GM19463 (cell line): ENCODE results near the gene VAV2.

ENCODE experiments used
- ATAC-seq: cut with Tn5 transposase; IDR thresholded peaks from one replicate; pipeline ENCODE4 v1.9.1; 2021; ENCODE audit warnings: mild to moderate bottlenecking, moderate library complexity; ENCODE audit not compliant: unreplicated experiment

The VAV2 gene

DNA sequence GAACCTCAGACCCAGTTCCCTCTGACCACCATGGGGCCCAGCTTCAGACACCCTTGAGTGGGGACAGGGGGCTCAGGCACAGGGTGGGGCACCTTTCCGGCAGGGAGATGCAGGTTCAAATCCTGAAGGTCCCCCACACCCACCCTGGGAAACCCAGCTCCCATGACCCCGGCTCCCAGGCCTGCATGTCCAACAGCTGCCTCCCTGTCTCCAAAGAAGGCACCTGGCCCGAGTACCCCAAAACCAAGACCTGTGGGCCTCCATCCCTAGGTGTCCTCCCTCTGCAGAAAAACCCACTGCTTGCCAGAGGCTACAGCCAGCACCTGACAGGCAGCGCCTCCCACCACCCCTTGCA lies 38.5 kb downstream of the VAV2 start:
- no peak for ATAC-seq

DNA sequence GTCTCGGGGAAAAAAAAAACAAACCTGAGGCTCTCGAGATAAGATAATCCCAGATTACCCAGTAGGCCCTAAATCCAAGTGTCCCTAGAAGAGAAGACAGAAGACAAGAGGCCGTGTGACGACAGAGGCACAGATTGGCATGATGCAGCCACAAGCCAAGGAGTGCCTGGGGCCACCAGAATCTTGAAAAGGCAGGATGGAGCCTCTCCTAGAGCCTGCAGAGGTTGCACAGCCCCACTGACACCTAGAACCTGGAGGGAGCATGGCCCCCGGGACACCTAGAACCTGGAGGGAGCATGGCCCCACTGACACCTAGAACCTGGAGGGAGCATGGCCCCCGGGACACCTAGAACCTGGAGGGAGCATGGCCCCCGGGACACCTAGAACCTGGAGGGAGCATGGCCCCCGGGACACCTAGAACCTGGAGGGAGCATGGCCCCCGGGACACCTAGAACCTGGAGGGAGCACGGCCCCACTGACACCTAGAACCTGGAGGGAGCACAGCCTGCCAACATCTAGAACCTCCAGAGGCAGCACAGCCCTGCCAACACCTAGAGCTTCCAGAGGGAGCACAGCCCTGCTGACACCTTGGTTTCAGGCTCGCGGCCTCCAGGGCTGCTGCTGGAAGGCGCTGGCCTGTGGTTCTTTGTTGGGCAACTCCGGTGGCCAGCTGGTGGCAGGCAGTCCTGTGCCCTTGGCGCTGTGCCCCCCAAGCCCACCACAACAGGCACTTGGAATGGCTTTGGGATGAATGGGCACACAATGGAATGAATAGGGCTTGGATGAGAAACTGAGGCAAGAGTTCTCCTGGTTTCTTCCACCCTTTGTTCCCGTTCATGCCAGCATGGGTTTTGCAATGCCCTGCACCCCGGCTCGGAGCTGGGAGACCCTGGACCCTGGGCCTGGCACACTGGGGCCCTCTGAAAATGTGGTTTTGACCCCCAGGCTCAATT lies 39.2 kb downstream of the VAV2 start:
- ATAC-seq: no peak

DNA sequence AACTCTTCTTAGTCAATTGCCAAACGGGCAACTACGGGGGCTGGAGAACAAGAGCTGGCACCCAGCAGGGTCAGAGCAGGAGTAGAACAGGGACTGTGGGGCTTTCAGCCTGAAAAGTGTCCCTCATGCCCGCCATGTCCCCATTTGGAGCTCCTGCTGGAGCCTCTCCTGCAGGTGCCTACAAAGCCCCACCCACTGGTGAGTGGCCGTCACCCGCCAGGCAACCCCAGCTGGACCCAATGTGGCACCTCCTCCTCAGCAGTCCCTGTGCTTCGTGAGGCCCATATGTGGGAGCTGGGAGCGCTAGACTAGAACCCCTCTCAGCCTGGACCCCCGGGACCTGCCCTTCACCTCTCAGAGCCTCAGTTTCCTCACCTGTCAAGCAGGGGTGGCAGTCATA lies 40.9 kb downstream of the VAV2 start:
- ATAC-seq: no peak

DNA sequence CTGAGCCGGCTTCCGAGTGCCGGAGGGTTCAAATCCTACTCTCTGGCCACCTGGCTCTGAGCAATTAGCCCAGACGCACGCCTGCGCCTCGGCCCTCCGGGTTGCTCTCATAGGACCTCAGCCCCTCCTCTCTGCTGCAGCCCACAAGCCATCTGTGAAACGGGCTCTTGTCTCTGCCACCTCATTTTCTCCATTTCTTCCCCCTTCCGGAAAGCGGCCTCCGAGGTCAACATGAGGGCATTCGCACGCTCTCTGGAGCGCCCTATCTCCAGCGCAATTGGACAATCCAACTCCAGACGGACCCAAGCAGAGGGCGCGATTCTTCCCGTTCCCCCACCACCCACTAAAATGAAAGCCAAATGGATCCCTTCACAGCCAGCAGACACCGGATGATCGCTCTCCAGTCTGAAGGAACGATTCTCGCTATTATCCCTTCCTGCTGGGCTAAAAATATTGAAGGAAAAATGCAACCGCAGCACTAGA lies 41.5 kb downstream of the VAV2 start:
- ATAC-seq: no peak

DNA sequence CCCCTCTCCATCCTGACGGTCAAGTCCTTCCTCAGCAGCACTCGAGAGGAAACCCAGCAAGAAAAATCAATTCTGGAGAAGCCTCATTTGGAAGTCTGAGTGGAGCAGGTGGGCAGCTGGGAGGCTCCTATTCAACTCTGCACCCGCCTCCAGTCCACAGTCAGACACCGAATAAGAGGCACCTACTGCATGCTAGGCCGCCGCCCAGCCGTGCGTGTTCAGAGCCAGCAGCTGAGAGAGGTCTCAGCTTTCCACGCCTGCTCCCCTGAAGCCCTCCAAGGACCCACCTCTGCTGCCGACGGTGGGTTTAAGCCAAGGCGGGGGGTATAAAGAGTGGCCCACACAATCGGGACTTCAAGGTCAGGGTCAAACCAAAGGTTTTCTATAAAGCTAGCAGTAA lies 41.9 kb downstream of the VAV2 start:
- ATAC-seq: no peak

DNA sequence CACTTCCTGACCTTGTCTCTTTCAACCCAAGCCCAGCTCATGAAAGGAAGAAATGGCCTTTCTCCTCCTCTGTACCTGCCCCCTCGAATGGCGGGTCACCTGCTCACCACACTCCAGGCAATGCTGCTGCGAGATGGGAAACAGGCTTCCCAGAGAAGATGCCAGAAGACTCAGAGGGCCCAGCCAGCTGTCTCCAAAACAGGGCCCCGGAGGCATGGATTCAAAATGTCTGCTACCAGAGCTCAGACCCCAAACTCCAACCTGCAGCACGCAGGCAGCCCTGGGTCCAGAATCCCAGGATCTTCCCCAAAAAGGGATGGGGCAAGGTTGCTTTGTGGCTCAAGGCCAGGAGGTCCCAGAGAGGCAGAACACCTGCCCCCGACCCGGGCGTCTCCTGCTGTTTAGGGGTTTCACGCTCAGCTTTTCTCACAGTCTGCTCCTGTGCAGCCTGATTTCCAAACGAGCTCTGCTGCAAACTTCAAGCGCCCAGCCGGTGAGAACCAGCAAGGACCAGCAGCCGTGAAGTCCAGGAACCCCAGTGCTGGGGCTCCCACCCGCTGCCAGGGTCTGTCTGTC lies 42.5 kb downstream of the VAV2 start:
- ATAC-seq: no peak

DNA sequence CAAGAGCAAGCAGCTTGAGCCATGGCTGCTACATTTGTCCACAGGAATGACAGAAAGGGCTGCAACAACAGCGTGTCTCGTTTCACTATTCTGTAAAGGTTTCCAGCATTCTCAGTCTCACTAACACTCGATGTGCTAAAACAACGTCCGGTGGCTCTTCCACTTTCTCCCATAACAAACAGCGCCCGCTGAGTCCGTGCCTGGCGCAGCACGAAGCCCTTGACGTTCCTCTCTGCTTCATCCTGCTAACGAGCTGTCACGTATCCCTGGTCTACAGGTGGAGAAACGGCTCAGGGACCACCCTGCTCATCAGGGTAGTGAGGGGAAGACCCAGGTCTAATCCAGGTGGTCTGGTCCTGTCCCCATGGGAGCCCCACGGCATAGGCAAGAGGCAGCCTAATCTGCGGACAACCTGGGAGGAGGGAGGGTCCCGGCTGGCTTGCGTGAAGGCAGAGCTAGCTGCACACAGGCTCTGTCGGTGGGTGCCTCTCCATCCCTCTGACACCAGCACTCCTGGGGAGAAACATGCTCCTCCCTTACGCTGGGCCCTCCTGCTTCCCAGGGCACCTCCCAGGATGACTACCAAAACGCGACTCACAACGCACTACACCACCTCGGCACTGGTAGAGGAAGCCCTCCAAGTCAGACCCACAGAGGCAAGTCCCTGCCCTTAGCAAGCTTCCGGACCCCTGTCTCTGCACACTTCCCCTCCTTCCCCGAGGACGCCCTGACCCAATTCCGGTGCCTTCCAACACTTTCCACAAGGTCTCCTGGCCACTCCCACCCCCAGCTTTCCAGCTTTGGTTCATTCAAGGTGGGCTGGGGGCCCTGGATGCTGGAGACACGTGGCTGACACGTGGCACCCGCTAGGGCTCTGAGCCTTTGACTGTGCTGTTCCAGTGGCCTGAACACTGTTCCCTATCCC lies 43.3 kb downstream of the VAV2 start:
- no peak for ATAC-seq

DNA sequence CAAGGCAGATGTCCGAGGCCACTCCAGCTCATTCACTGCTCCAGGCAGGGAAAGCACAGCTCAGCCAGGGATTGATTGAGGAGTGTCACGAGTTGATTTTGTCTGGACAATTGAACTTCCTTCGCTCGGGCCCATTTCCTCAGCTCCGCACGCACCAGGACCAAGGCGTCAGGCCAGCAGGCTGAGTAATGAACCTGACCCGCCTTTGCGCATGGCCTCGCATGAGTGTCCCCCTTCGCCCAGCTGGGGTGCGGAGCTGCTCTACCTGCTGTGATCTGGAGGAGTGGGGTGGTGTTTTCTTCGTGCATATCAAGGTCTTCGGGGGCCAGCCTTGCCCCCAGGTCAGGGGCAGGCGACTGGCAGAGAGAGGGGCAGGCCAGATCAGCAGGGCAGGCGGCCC lies 44.0 kb downstream of the VAV2 start:
- ATAC-seq: no peak

DNA sequence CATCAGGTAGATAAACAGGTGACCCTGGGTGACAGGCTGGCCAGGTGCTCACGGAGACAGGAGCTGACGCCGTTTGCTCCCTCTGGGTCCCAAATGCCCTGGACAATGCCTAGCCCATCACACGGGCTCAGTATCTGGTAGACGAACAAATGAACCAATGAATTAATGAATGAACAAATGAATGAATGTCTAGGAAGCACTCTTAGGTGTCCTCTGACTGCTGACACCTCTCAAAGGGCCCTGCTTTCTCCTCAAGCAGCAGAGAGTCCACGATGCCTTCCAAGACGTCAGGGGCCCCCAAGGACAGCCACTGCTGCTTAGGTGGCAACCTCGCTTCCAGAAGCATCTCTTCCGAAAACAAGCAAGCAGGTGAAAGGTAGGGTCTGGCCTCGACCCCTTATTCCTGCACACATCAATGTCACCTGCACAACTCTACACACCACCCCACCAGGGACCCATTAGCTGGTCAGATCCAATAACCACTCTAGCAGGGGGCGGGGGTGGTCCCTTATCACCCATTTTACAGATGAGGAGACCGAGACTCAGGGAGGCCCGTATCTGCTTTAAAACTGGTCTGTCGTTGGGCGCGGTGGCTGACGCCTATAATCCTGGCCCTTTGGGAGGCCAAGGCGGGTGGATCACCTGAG lies 45.2 kb downstream of the VAV2 start:
- no peak for ATAC-seq

DNA sequence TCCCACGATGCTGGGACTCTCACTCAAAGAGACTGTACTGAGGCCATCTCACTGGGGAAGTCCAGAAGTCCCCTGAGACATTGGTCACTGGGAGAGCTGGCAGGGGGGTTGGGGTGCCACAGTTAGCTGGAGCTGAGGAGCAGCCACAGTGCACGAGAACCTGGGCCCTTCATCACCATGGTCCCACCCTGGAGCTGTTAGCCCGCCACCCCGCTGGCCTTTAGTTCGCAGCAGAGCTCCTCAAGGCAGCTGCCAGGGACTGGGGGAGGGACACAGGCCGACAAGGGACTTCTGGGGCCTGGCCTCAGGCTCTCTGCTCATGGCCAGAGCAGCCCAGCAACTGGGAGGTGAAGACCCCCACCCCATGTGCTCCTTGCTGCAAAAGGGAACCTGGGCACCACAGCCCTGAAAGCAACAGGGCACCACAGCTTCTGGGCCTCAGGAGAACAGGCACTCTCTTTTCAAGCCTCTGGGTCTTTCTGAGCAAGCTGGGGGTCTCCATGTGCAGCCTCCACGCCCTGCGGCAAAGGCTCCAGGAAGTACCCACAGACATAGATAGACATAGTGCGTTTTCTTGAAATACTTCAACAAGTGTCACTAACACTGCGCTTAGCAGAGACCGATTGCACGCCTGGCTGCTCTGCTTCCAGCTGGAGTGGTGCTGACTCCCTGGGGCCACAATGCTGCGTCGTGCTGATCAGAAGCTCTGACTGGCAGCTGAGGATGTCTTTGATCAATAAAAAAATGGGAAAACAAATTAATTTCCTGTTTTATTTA lies 46.0 kb downstream of the VAV2 start:
- ATAC-seq: peak; percentile 45

DNA sequence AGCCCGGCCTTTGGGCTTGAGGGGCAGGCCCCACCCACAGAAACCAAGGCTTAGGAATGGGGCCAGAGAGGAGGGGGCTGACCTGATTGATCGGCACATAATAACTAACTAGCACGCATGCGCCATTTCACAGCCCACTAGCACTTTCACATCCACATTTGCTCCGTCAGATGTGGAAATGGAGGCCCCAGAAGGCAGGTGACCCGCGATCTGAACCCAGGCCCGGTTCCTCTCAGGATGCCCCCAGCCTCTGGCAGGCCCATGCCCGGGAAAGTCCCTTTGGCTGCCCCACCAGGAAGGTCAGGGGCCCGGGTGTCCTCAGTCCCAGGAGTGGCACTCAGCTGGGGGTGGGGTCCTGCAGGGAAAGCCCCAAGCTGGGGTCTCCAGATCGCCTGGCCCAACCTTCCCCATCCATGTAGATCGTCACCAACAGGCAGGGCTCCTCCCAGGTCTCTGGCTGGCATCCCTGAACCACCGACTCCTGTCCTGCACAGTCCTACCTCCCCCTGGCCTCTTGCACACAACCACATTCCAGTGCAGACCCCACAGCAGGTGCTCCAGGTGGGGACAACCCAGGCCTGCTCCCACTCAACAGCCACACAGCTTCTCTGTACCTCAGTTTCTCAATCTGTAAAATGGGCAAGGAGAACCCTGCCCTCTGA lies 46.7 kb downstream of the VAV2 start:
- peak; percentile 59 for ATAC-seq

DNA sequence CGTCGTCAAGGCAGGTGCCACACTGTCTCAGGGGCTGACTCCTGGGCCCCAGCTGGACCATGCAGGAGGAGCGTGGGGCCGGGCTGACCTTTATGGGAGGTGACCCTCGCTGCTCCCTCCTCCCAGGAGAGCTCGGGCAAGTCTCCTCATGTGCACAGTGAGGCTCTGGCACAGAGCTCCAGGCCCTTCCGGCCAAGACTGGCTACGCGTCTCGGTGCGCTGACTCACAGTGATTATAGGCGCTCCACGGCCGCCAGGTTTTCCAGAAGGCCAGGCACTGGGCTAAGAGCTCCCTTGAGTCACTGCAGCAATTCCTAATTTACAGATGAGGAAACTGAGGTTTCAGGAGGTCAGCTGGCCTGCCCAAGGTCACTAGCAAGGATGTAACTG lies 47.4 kb downstream of the VAV2 start:
- ATAC-seq: no peak

DNA sequence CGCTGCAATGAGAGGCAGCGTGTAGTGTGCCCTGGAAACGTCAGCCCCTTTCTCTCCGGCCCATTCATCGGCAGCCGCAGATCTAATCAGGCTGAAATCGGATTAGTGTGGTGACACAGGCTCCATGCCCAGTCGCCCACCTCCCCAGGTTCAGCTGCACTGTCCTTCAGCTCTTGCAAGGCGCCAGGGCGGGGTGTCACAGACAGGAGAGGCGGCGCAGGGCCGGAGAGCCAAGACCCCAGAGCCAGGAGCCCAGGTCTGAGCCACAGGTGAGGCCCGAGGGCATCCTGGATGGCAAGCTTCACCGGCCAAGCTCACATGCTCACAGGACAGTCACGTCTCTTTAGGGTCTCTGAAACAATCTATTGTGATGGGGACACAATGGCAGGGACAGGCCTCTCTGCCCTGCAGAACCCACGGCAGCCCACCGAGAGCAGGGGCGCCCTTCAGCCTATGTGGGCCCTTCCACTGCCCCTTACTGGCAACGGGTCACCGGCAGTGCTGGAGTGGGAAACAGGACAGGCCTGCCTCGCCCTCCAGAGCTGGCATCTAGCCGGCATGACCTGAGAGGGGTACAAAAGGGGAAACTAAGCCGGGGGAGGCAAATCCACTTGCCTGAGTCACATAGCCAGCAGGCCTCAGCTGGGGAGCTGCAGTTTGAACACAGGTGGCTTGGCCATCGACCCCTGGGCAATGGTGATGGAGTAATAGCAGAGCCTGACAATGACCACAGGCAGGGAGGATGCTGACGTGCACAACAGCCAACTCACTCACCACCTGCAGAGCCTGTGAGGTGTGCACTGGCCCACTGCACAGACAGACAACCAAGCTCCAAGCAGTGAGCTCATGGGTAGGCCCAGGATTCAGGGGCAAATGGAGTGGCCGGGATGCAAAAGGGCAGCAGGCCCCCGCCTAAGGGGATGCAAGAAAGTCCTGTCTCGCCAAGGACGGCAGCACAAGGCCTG lies 48.1 kb downstream of the VAV2 start:
- no peak for ATAC-seq

DNA sequence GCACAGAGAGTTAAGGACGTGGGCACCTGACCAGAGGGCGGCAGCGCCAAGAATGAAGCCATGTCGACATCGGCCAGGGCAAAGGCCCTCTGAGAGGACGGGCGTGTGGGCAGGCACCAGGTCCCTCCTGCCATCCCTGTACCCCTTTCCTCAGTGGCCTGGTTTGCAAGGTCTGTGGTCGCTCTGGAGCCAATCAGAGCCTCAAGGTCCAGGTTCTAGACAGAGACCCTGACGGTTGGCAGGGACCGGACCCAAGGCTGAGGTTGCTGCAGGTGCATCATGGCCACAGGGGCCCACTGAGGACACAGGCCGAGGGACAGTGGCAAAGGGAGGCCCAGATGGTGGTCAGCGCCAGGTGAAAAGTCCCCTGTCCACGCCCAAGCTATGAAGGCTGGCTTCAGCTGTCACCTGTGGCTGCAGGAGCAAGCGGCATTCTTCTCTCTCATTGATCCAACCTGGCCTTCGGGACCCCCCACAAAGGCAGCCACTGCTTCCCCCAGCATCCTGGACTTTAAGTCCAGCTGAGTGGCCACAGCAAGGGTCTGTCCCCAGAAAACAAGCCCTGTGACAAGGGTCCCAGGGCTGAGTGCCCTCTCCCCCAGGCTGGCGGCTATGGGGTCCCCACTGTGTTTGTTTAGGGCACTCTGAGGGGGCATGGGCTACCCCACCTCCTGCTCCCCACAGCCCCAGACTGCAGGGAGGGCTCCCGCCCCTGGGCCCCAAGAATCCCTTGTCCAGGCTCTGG lies 48.9 kb downstream of the VAV2 start:
- ATAC-seq: no peak

DNA sequence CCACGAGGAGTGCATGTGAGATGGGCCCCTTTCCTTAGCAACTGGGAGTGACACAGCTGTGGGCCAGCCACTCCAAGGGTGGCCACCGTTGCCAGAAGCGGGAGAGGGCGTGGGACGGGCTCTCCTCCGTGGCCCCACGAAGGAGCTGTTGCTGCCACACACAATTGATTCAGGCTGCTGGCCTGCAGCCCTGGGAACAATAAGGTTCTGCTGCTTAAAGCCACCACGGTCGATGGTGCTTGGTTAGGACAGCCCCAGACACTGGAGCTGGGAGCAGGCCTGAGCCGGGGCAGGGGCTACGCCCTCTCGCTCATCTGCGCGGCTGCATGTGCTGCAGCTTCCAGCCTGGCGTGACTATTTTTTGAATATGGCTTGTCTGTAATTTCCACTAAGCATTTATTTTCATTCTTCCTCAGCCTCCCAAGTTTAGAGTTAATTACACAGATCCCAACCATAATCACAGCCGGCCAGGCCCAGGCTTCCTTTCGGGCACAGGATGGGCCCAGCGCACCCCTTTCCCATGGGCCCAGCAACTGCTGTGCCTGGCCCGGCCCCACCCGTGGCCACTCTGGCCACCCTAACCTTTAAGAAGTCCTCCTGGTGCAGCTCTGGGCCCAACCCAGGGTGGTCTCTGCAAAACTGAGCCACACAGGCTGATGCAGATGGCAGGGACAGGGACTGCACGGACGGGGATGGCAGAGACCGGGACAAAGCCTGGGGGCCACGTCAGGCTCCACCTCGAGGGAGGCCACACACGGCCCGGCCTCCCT lies 49.7 kb downstream of the VAV2 start:
- no peak for ATAC-seq

DNA sequence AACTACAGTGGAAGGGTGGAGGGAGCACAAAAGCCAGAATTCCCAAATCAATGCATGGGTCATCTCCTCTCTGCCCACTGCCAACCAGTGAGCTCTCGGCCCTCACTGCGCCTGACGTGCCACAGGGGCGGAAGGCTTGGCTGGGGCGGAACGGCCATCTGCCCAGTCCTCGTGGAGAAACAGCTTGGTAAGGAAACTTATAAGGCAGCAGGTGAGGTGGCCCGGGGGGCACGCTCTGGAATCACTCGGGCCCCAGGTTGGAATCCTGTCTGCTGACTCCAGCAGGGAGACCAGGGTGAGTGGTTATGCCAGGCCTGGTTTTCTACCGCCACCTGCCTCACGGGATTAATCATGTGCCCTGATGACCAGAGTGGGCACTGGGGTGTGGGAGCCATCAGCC lies 52.3 kb downstream of the VAV2 start:
- no peak for ATAC-seq

DNA sequence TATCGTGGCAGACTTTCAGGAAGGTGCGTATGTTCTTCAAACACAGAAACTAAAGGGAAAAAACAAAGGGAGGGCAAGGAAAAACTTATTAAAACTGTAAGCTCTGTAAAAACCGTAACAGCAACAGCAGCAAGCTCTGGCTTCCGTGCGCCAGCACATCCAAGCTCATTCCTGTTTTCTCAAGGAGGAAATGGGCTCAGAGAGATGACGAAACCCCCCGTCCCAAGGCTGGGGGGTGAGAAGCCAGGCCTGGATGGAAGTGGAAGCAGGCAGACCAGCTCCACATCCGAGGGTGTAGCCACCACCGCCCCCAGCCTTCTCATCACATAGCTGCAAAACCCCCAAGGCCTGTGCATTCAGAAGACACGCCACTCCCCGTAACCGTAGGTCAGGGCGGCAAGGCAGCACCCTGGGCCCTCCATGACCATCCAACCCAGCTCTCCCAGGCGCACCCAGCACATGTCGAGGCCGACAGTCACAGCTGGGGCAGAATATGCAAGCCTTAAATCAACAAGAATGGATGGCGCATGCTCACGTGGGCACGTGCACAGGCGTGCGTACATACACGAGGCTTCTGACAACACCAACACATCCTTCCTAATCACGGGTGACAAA lies 52.8 kb downstream of the VAV2 start:
- no peak for ATAC-seq
